GM23338 (cell line): ENCODE measurements around the gene FHDC1. TPM values are rescaled to one million over a fixed set of nuclear protein-coding genes. Genes with fewer than 3 reads are reported as not detected.
A peak's percentile ranks its signal among the peaks of the same experiment; 100 is the strongest.

Source experiments
- ATAC-seq: fragments of 200-7000 bp; cut with Tn5 transposase; 3 replicates; pipeline ENCODE4 v1.9.1; 2020
- DNase-seq: peaks from one replicate; pipeline ENCODE4 v3.0.0-alpha.2; 2015; ENCODE audit warnings: low spot score
- H2AFZ ChIP-seq: fragments of 200-600 bp; sonication (generic); 2 replicates; pipeline ENCODE4 v1.8.0; 2016; ENCODE audit warnings: antibody characterized with exemption, mild to moderate bottlenecking, moderate library complexity
- H3F3A ChIP-seq: fragments of 200-600 bp; sonication (generic); replicated peaks from 2 replicates; pipeline ENCODE4 v1.8.0; 2017; ENCODE audit warnings: antibody characterized with exemption, mixed run types, low read depth
- H3K27ac ChIP-seq: fragments of 200-600 bp; sonication (generic); 2 replicates; pipeline ENCODE4 v1.6.1; 2016; ENCODE audit warnings: low read depth
- H3K27me3 ChIP-seq: fragments of 200-600 bp; sonication (generic); 2 replicates; pipeline ENCODE4 v1.8.0; 2016; ENCODE audit warnings: mild to moderate bottlenecking, mixed run types, moderate library complexity; ENCODE audit not compliant: insufficient read depth
- H3K36me3 ChIP-seq: fragments of 200-600 bp; sonication (generic); 2 replicates; pipeline ENCODE4 v1.8.0; 2016; ENCODE audit warnings: mild to moderate bottlenecking; ENCODE audit not compliant: insufficient read depth
- H3K4me1 ChIP-seq: fragments of 200-600 bp; sonication (generic); 2 replicates; pipeline ENCODE4 v1.8.0; 2016; ENCODE audit warnings: mild to moderate bottlenecking, moderate library complexity; ENCODE audit not compliant: insufficient read depth
- H3K4me2 ChIP-seq: fragments of 200-600 bp; sonication (generic); 2 replicates; pipeline ENCODE4 v1.7.1; 2017; ENCODE audit warnings: mixed run types
- H3K4me3 ChIP-seq: fragments of 200-600 bp; sonication (generic); 2 replicates; pipeline ENCODE4 v1.6.1; 2016; ENCODE audit warnings: mixed run types
- H3K79me2 ChIP-seq: fragments of 200-600 bp; sonication (generic); replicated peaks from 2 replicates; pipeline ENCODE4 v1.8.0; 2017; ENCODE audit warnings: mild to moderate bottlenecking; ENCODE audit not compliant: insufficient read depth
- H3K9me2 ChIP-seq: fragments of 200-600 bp; sonication (generic); 2 replicates; pipeline ENCODE4 v1.8.0; 2017; ENCODE audit not compliant: insufficient read depth
- H4K20me1 ChIP-seq: fragments of 200-600 bp; sonication (generic); replicated peaks from 2 replicates; pipeline ENCODE4 v1.8.0; 2017; ENCODE audit warnings: mild to moderate bottlenecking; ENCODE audit not compliant: insufficient read depth
- H3K27ac Mint-ChIP-seq: 2 replicates; pipeline ENCODE4 v1.8.0; 2020; ENCODE audit warnings: inconsistent platforms, mild to moderate bottlenecking, moderate library complexity, mixed read lengths
- H3K27me3 Mint-ChIP-seq: 3 replicates; pipeline ENCODE4 v1.8.0; 2022; ENCODE audit warnings: low read depth, mild to moderate bottlenecking, moderate library complexity, mixed read lengths, inconsistent platforms; ENCODE audit not compliant: insufficient read depth, poor library complexity
- H3K36me3 Mint-ChIP-seq: 3 replicates; pipeline ENCODE4 v1.8.0; 2021; ENCODE audit warnings: low read depth, mild to moderate bottlenecking, inconsistent platforms, moderate library complexity, mixed read lengths
- H3K4me1 Mint-ChIP-seq: 3 replicates; pipeline ENCODE4 v1.8.0; 2020; ENCODE audit warnings: mild to moderate bottlenecking, inconsistent platforms, mixed read lengths
- H3K4me3 Mint-ChIP-seq: 3 replicates; pipeline ENCODE4 v1.8.0; 2021; ENCODE audit warnings: moderate library complexity, mild to moderate bottlenecking, inconsistent platforms, mixed read lengths
- H3K9me3 Mint-ChIP-seq: 3 replicates; pipeline ENCODE4 v1.8.0; 2020; ENCODE audit warnings: moderate library complexity, mild to moderate bottlenecking, inconsistent platforms, mixed read lengths
- CREB1 ChIP-seq: fragments of 250-450 bp; sonication (Bioruptor Pico); IDR thresholded peaks from 2 replicates; pipeline ENCODE4 v1.5.0; 2020; ENCODE audit warnings: low read depth, mild to moderate bottlenecking, moderate library complexity
- CTCF ChIP-seq, 2 experiments: fragments of 200-600 bp in 1 of 2; sonication (generic) in 1 of 2; conservative IDR thresholded peaks; 2 replicates each; pipeline versions ENCODE4 v1.5.1 to v1.6.1; 2016 to 2017; ENCODE audit warnings: antibody characterized with exemption in 2 of 2, low read depth in 2 of 2, mild to moderate bottlenecking in 2 of 2, moderate library complexity in 1 of 2
- EZH2 ChIP-seq: fragments of 200-600 bp; sonication (generic); IDR thresholded peaks from one replicate; pipeline ENCODE4 v1.8.0; 2017; ENCODE audit warnings: antibody characterized with exemption, mild to moderate bottlenecking, low read depth; ENCODE audit not compliant: unreplicated experiment
- EZH2phosphoT487 ChIP-seq: fragments of 200-600 bp; sonication (generic); IDR thresholded peaks from one replicate; pipeline ENCODE4 v1.8.1; 2018; ENCODE audit warnings: antibody characterized with exemption; ENCODE audit not compliant: unreplicated experiment
- JUNB ChIP-seq: IDR thresholded peaks from one replicate; pipeline ENCODE4 v1.6.1; 2016; ENCODE audit warnings: antibody characterized with exemption; ENCODE audit not compliant: unreplicated experiment
- NANOG ChIP-seq: IDR thresholded peaks from 2 replicates; pipeline ENCODE4 v1.6.1; 2016; ENCODE audit warnings: antibody characterized with exemption, borderline replicate concordance
- POLR2AphosphoS5 ChIP-seq: IDR thresholded peaks from 2 replicates; pipeline ENCODE4 v1.6.1; 2016; ENCODE audit warnings: antibody characterized with exemption, low read depth
- STAT1 ChIP-seq: IDR thresholded peaks from one replicate; pipeline ENCODE4 v1.6.1; 2016; ENCODE audit warnings: antibody characterized with exemption; ENCODE audit not compliant: unreplicated experiment
- ZNF114 ChIP-seq: fragments of 250-450 bp; sonication (Bioruptor Pico); IDR thresholded peaks from 2 replicates; pipeline ENCODE4 v1.5.0; 2020; ENCODE audit warnings: mild to moderate bottlenecking, moderate library complexity
- ZNF331 ChIP-seq: fragments of 250-450 bp; sonication (Bioruptor Pico); IDR thresholded peaks from 2 replicates; pipeline ENCODE4 v1.5.0; 2020; ENCODE audit warnings: low read depth, mild to moderate bottlenecking, moderate library complexity
- ZNF462 ChIP-seq: fragments of 250-450 bp; sonication (Bioruptor Pico); IDR thresholded peaks from 2 replicates; pipeline ENCODE4 v1.5.0; 2020; ENCODE audit warnings: mild to moderate bottlenecking, moderate library complexity
- polyA plus RNA-seq: library from polyadenylated mRNA; unstranded; fragments of >200 nt; fragmentation: Nextera tagmentation; extraction: Ambion mirVana; gene quantifications from 2 replicates; pipeline ENCODE4 v1.2.1, GENCODE V29; 2016
- total RNA-seq: library from RNA; depleted of rRNA; stranded (reverse); fragments of >200 nt; shearing (Covaris generic); gene quantifications from 2 replicates; pipeline ENCODE4 v1.2.3, GENCODE V29; 2014

FHDC1 gene
- total and polyA plus RNA-seq, 2 experiments from 2014 or later = 9.5 to 22.8 TPM

GRCh38 chr4:153002110-153002509 lies 66.0 kb downstream of the FHDC1 start (continued):
- TF ChIP-seq ZNF462 (CRISPR knock-in tag) (no peak), JUNB (no peak), NANOG (no peak), CTCF (conservative IDR thresholded peaks at IDR 0.05; ENCODE audit: low read depth in 2 of 2) (no peak), ZNF114 (CRISPR knock-in tag) (no peak)

GRCh38 chr4:153004081-153004850 lies 68.1 kb downstream of the FHDC1 start:
- Mint-ChIP-seq H3K27ac (no peak overlapping the region), H3K36me3 (no peaks in the 10 kb centered on the region; the same call in 2 of the 3 replicates), H3K4me1 (peaks cover 36% of the 10 kb centered on the region), H3K4me3 (no peak overlapping the region), H3K9me3 (no peaks in the 10 kb centered on the region), H3K27me3 (peaks cover 18% of the 10 kb centered on the region)
- Histone ChIP-seq H3K27ac (no peak overlapping the region), H4K20me1 (no peaks in the 10 kb centered on the region), H3K4me2 (no peak overlapping the region), H2AFZ (peak overlapping the region; percentile 69; the same call in 1 of the 2 replicates), H3K4me3 (no peak overlapping the region), H3K9me2 (0 out of 2 replicates have a peak, but pooled peaks cover 3% of the 10 kb centered on the region), H3F3A (no peaks in the 10 kb centered on the region), H3K4me1 (peaks cover 18% of the 10 kb centered on the region), H3K36me3 (no peaks in the 10 kb centered on the region), H3K79me2 (no peaks in the 10 kb centered on the region), H3K27me3 (no peaks in the 10 kb centered on the region)
- DNase-seq (no peak), ATAC-seq (peak; percentile 35)
- TF ChIP-seq POLR2AphosphoS5 (no peak), CTCF (conservative IDR thresholded peaks at IDR 0.05; ENCODE audit: low read depth in 2 of 2) (no peak), STAT1 (no peak), CREB1 (CRISPR knock-in tag) (no peak), ZNF331 (CRISPR knock-in tag) (no peak), NANOG (no peak), EZH2phosphoT487 (no peak), EZH2 (no peak), JUNB (no peak), ZNF114 (CRISPR knock-in tag) (no peak)
